ENCODE measurements around the gene CBLN3.

The CBLN3 gene

GRCh38 chr14:24385524-24385923, 43.9 kb downstream of the CBLN3 start:
- no peak for DNase-seq (ENCODE audit: low read depth in 1 of 2, low spot score in 1 of 2)

- DNase-seq (ENCODE audit: low read depth in 1 of 2, low spot score in 1 of 2), result no peak
Observed at GRCh38 chr14:24384169-24384568, 45.3 kb downstream of the CBLN3 start.

GRCh38 chr14:24382064-24382371, 47.5 kb downstream of the CBLN3 start:
- DNase-seq (ENCODE audit: low read depth in 1 of 2, low spot score in 1 of 2), result no peak

- no peak for DNase-seq (ENCODE audit: low read depth in 1 of 2, low spot score in 1 of 2)
Observed at GRCh38 chr14:24381363-24382063, 48.0 kb downstream of the CBLN3 start.

GRCh38 chr14:24379907-24380730, 49.3 kb downstream of the CBLN3 start:
- no peak for DNase-seq (ENCODE audit: low read depth in 1 of 2, low spot score in 1 of 2)

GRCh38 chr14:24378981-24379906, 50.2 kb downstream of the CBLN3 start:
- DNase-seq (ENCODE audit: low read depth in 1 of 2, low spot score in 1 of 2), result no peak

GRCh38 chr14:24378327-24378726, 51.1 kb downstream of the CBLN3 start:
- no peak for DNase-seq (ENCODE audit: low read depth in 1 of 2, low spot score in 1 of 2)

GRCh38 chr14:24377657-24378056, 51.8 kb downstream of the CBLN3 start:
- no peak for DNase-seq (ENCODE audit: low read depth in 1 of 2, low spot score in 1 of 2)

GRCh38 chr14:24377126-24377525, 52.3 kb downstream of the CBLN3 start:
- no peak for DNase-seq (ENCODE audit: low read depth in 1 of 2, low spot score in 1 of 2)

All from activated CD4-positive, alpha-beta T cell treated with anti-CD3 and anti-CD28 coated beads, Interleukin-2, amount 50 U/mL, for 24 hours (primary cell).